IPS DF 4.7 (cell line): ENCODE results near the gene TCF4.
"Not testable (repeated sequence)": the region's sequence is repeated elsewhere in the genome, so short reads cannot be mapped to it uniquely, and the experiment has no call there.

Experiments
- DNase-seq: peaks from one replicate; pipeline ENCODE4 v3.0.0-alpha.2; 2013; ENCODE audit warnings: low spot score; ENCODE audit errors: extremely low read depth

TCF4 gene

DNA sequence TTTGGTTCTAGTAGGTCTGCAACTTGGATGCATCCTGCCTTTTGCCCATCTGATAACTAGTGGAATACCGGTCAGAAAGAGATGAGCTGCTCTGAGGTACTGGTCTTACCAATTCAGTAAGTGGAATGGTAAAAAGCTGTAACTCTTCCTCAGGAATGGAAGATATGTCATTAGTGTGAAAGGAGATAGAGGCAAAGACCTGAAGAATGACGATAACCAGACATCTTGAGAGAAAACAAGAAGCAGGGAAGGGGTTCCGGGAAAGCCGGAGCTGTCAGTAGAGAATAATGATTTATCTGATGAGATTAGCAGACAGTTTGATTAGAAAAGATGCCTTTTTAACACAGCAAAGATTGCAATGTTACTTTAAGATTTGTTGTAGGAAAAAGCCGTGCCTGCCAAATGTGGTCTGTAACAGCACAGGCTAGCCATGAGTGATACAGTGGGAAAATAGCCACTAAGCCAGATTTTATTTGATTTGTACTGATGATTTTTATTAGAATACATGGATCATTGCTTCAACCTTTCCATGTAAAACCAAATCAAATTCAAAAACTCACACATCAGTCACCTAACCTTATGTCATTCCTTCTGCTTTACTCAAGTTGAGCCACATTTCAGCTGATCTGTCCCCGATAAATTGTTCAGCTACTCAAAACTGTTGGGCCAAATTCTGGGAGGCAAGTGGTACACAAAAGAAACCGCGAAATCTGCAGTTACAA, 110.0 kb downstream of the TCF4 start:
- no peak for DNase-seq

DNA sequence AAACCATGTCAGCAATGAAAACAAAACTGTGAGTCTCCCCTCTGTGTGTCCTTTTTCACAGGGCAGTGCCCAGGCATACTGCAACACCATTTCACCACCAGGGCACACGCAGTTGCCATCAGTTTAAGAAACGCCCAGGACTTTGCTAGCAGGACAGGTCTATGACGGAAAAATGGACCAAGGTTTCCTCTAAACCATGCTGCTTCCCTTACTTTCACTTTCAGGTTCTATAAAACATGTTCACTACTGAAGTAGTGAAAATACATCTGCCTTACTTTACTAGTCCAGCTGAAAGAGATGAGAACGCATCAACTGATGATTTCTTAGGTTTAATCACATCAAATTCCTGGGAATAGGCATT, 110.5 kb downstream of the TCF4 start:
- DNase-seq: no peak

GRCh38 chr18:55475916-55476315, 112.1 kb downstream of the TCF4 start:
- DNase-seq: no peak

DNA sequence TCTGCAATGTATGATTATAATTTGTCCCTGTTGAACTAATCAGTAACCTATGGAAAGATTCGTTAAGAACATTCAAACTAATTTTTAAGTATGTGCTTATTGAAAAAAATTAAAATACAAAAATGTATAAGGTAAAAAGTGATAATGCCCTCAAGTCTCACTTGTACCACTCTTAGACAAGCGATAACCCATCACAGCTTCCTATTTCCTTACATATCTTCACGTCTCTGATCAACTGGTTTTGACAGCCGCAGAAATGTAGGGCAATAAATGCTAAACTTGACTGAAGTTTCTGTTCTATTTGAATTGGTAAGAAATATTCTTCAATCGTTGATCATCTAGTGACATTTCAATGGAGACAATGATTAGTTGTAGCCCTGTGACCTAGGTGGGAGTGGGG, 112.5 kb downstream of the TCF4 start:
- DNase-seq: no peak

- DNase-seq: no peak
These were observed 114.4 kb downstream of the TCF4 start for GRCh38 chr18:55473560-55473959.

- no peak for DNase-seq
These were observed 114.9 kb downstream of the TCF4 start for GRCh38 chr18:55473058-55473457.

- no peak for DNase-seq
These were observed 117.2 kb downstream of the TCF4 start for GRCh38 chr18:55470826-55471225.

DNA sequence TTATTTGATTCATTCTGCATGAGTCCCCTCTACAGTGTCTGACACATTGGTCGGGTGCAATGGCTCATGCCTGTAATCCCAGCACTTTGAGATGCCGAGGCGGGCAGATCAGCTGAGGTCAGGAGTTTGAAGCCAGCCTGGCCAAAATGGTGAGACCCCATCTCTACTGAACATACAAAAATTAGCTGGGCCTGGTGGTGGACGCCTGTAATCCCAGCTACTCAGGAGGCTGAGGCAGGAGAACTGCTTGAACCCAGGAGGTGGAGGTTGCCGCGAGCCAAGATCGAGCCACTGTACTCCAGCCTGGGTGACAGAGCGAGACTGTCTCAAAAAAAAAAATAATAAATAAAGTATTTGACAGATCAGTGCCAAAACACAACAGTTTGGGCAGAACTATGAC, 118.9 kb downstream of the TCF4 start:
- DNase-seq: not testable (repeated sequence)

DNA sequence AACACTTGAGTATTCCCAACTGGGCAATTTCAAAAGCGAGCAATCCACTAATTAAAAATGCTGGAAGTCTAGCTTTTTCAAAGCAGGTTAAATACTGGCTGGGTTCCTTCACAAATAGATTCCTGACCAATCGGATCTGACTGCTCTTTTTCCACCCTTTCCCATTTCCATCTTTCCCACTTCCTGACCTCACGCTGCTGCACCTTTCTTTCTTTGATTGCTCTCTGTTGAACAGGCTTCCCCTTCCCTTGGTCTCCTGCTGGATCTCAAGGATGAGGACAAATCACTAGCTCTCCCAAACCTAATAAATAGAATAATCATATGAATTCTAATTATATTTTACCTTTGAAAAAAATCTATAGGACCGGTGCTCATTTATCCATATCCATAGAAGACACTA, 121.2 kb downstream of the TCF4 start:
- DNase-seq: peak; percentile 46

GRCh38 chr18:55465313-55465712, 122.7 kb downstream of the TCF4 start:
- DNase-seq: no peak

- DNase-seq: no peak
These were observed 123.4 kb downstream of the TCF4 start for GRCh38 chr18:55464581-55464980.

DNA sequence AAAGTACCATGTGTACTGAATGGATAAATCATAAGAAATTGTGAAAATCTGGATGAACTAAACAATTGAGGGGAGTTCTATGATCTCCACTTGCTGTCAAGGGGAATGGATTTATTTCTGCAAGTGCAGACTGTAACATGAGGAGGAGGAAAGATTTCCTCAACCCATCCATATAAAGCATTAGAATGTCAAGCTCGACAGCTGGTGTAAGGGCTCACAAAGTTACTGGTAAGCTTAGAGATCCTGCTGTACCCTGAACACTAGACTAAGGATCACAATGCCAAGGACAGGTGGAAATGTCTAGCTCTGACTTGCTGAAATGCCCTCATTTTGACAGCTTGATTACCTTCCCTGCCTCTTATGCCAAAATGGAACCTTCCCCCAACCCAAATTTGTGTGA, 125.3 kb downstream of the TCF4 start:
- no peak for DNase-seq

GRCh38 chr18:55461848-55462247, 126.1 kb downstream of the TCF4 start:
- DNase-seq: no peak

GRCh38 chr18:55458456-55459203, 129.4 kb downstream of the TCF4 start:
- DNase-seq: no peak

DNA sequence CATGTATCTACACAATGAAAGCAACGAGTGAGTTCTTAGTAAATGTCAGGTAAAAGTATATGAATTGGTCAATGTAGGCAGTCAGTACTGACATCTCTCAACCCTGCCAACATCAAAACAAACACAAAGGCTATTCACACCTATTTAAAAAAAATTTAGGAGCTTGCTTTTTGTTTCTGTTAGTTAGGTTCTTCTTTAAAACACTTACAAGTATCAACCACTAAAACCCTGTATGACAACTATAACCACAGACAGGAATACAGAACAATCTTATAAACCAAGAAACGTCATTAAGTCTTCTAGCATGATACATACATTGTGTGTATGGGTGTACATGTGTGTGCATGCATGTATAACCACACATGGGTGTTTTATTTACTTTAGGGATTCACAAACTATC, 131.0 kb downstream of the TCF4 start:
- DNase-seq: no peak

GRCh38 chr18:55455938-55456337, 132.1 kb downstream of the TCF4 start:
- no peak for DNase-seq

GRCh38 chr18:55453186-55453585, 134.8 kb downstream of the TCF4 start:
- DNase-seq: no peak

DNA sequence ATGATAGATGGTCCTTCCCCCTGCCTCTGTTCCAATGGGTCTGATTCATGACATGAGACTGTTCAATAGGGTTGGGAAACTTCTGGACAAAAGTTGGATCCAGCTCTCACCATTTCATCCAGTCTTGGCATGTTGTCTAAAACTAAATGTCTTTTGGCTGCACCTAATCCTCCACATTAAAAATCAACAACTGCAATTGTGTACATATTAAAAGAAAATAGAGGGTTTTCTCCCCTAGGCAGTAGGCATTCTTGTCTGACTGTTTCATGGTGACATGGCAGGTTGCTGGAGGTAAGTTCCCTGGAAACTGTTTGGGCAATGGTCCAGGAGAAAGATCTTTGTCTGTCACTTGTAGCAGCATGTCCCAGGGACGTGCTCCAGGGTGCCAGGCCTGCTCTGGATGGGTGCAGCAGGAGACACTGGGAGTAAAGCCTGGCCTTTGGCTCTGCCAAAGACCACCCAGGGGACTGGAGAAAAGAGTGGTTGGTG, 135.8 kb downstream of the TCF4 start:
- DNase-seq: no peak

- no peak for DNase-seq
These were observed 138.4 kb downstream of the TCF4 start for GRCh38 chr18:55449412-55450140.

DNA sequence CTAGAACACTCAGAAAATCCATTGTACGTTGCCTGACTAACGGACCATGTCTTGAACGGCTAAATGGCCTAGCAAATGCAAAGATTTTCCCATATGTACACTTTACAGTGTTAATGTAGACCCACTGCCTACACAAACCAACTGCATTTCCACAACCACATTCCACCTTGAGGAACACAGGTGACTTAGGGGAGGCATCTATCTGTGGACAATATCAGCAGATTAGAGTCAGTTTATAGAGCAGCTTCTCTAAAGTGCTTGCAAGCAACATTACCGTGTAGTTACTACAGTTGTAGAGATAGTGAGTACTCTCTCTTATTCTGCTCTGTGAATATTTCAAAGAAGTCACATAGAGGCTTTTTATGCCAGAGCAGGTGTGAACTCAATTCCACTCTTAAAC, 139.6 kb downstream of the TCF4 start:
- DNase-seq: no peak

- DNase-seq: no peak
These were observed 140.3 kb downstream of the TCF4 start for GRCh38 chr18:55447672-55448018.

DNA sequence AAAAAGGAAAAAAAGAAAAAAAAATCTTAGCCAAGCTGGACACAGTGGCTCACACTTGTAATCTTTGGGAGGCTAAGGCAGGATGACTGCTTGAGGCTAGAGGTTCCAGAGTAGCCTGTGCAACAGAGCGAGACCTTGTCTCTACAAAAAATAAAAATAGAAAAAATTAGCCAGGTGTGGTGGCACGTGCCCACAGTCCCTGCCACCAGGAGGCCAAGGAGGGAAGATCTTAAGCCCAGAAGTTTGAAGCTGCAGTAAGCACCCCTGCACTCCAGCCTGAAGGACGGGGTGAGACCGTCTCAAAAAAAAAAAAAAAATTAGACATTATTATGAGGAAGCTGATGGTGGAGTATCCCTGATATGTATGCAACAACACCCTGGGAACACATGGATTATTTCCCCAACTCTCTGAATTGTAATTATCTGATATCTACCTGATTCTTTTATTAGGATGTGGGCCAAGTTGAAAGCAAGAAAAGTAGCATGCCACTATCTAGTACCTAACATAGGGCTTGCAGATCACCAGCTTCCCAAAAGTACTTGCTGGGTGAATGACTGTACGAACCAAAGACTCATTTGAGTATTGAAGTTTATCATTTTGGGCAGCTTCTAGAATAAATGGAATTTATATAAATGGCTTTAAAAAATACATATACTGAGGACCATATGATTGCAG, 140.9 kb downstream of the TCF4 start:
- no peak for DNase-seq
